Prostate gland (tissue), 2 donors: ENCODE results near the gene FAH.

Experiments used
- POLR2A ChIP-seq: fragments of 450-650 bp; IDR thresholded peaks from one replicate; pipeline ENCODE4 v1.6.1; 2016; ENCODE audit warnings: antibody characterized with exemption, mild to moderate bottlenecking
- POLR2AphosphoS5 ChIP-seq: sonication (generic); formaldehyde crosslinking; IDR thresholded peaks from one replicate; pipeline ENCODE4 v1.6.1; 2017; ENCODE audit warnings: antibody characterized with exemption
- TF ChIP-seq, protein P1 (sequence below), 4 experiments: fragments of 200-600 bp in 2 of 4; fragments of 450-650 bp in 2 of 4; sonication (generic) in 2 of 4; IDR thresholded peaks; 1 replicate in 3 of 4; 2 replicates in 1 of 4; pipeline ENCODE4 v1.5.1; 2016 to 2019; ENCODE audit warnings: antibody characterized with exemption in 4 of 4, mild to moderate bottlenecking in 2 of 4, moderate library complexity in 2 of 4

DNA sequence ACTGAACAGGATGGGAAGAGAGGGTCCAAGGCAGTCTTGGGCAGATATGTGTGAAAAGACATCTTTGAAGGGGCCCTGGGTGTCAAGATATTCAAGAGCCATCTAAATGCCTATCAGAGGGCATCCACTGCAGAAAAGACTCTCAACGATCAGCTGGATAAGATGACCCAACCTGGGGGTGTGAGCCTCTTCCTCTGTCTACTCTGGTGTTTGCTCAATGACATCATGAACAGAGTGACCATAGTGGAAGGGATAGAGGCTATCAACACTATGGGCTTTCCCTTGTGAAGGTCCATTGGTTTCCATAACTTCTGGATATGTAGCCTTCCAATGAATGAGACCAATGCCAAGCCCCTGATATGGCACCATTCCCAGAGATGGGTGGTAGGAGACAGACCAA lies 42.1 kb downstream of the FAH start:
- TF ChIP-seq, protein P1, sequence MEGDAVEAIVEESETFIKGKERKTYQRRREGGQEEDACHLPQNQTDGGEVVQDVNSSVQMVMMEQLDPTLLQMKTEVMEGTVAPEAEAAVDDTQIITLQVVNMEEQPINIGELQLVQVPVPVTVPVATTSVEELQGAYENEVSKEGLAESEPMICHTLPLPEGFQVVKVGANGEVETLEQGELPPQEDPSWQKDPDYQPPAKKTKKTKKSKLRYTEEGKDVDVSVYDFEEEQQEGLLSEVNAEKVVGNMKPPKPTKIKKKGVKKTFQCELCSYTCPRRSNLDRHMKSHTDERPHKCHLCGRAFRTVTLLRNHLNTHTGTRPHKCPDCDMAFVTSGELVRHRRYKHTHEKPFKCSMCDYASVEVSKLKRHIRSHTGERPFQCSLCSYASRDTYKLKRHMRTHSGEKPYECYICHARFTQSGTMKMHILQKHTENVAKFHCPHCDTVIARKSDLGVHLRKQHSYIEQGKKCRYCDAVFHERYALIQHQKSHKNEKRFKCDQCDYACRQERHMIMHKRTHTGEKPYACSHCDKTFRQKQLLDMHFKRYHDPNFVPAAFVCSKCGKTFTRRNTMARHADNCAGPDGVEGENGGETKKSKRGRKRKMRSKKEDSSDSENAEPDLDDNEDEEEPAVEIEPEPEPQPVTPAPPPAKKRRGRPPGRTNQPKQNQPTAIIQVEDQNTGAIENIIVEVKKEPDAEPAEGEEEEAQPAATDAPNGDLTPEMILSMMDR (IDR thresholded peaks at IDR 0.05) = no peak
- no peak for TF ChIP-seq POLR2AphosphoS5
- no peak for TF ChIP-seq POLR2A
